Activated naive CD4-positive, alpha-beta T cell treated with Interleukin-2 at 50 U/mL for 16 hours (primary cell): ENCODE data around the gene CD160.
"Not testable (repeated sequence)": the region's sequence is repeated elsewhere in the genome, so short reads cannot be mapped to it uniquely, and the experiment has no call there.

ENCODE experiments used
- DNase-seq: peaks from one replicate; pipeline ENCODE4 v3.0.0-alpha.2; 2020

CD160 gene, protein sequence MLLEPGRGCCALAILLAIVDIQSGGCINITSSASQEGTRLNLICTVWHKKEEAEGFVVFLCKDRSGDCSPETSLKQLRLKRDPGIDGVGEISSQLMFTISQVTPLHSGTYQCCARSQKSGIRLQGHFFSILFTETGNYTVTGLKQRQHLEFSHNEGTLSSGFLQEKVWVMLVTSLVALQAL

DNA sequence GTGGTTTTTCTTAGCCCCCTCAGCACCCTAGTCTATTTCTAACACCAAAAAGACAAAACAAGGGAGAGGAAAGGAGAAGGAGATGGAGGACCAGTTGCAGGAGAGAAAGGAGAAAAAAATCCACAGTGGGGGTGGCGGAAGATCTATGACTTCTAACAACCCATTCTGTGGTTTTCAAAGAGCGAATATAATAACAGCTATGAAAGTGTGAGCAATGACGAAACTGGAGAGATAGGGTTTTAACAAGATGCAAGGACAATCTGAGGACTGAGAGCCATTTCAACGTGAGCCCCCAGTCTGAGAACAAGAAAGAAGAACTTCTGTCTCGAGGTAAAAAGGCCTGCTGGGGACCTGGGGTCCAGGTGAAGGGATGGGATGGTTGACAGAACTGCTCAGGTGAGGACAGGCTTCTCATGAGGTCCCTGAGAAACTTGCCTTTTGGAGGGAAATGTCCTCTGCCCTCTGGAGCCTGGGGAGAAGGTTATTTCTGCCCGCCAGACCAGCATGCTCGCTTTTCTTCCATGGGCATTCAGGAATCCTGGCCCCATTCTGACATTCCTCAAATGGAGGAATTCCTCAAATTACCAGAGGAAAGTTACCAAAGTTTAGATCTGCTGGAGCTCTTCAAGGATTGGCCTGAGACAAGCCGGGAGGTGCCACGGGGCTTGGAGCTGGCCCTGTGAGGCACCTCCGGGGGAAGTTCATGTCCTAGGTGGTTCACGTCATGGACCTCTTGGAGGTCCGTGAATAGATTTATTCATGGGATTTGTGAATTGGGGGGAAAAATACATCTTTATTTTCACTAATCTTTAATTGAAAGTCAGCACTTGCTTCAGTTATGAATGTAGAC lies at the start of gene CD160:
CD160 (plus strand) TSS at position 270 of the 850 bp plus-strand sequence. CDS start 8,829 bp downstream, outside the sequence.
- DNase-seq = no peak

DNA sequence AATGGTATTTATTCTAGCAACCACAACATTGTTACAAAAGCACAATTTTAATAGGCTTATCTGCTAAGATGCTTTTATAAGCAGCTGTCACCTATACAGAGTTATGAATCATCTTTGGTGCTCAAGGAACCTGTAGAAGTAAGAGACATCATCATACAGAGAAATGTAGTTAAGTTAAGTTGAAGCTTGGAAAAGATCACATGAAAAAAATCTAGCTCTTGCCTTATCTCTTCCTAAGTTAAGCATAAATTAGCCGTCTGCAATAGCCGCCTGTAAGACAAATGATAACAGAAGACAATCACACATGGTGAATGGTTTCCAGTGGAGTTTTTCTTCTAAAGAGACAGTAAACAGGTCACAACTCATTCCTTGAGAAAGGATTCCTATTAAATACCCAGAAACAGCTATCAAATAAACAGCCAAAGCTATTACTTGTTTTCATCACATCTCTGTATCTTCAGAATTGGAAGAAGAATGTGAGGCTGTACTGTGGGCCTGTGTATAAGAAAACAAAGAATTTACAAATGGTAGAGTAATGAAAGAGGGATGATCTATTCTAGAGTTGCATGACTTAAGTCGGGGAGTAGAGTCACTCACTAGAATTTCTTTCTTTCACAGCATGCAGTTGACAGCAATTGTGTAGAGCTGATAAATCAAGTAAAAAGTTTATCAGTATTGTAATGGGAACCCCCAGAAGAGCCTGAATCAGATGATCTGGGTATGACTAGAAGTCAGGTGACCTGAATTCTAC lies 48.1 kb upstream of the CD160 start:
- not testable (repeated sequence) for DNase-seq

DNA sequence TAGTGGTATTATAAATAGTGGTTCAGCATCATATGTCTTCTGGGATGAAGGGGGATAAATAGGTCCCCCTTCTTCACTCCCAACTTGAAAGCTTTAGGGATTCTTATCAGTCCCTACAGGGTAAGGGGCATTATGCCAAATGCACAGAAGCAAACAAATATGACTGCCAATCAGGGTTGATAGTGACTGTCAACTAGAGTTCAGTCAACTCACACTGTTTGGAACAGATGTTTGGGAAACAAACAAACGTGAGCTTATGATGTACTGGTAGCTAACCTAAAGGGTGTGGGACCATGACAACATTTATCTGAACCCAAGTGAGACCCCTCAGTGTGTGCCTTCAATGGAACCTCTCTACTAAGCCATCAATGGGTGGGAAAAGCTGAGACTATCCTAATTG lies 46.1 kb upstream of the CD160 start:
- not testable (repeated sequence) for DNase-seq

DNA sequence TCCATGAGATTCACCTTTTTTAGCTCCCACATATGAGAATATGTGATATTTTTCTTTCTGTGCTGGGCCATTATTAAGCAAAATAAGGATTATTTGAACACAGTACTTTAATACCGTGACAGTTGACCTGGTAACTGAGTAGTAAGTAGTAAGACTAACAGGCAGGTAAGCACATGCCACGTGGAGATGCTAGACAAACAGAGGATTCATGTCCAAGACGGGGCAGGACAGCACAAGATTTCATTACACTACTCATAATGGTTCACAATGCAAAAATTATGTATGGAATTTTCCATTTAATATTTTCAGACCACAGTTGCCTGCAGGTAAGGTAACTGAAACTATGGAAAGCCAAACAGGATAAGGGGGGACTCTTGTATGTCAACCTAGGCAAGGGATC lies 34.4 kb upstream of the CD160 start:
- not testable (repeated sequence) for DNase-seq

DNA sequence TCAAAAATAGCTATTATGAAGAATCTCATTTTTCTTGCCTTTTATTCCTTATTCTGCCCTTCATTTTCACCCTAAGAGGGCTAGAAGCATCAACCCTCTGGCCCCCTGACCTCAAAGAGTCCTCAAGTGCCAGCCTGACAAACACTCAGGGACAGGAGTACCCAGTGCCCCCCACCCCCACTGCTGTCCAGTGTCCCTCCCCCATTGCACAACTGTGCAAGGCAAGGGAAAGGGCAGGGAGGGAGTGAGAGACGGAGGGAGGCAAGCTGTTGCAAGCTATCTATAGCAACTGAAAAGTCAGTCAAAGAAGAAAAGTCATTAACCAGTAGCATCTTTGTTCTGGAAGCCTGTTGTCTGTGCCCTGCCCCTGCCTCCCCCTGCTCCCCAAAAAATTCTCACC lies 33.2 kb upstream of the CD160 start:
- not testable (repeated sequence) for DNase-seq

DNA sequence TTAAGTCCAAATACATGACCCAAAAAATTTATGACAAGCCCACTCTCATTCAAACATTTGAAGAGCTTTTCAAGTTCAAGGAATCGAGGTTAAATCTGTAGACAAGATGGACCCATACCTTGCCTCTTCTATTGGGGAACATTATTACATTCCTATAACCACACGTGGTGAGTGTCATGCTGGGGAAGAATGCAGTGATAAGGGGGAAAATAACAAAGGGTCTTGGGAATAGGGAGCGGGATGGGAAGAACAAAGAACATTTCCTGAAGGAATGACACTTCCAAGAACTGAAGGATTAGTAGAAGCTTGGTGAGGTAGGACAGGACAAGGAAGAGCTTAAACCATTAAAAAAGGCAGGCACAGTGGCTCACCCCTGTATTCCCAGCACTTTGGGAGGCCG lies 31.0 kb upstream of the CD160 start:
- no peak for DNase-seq

DNA sequence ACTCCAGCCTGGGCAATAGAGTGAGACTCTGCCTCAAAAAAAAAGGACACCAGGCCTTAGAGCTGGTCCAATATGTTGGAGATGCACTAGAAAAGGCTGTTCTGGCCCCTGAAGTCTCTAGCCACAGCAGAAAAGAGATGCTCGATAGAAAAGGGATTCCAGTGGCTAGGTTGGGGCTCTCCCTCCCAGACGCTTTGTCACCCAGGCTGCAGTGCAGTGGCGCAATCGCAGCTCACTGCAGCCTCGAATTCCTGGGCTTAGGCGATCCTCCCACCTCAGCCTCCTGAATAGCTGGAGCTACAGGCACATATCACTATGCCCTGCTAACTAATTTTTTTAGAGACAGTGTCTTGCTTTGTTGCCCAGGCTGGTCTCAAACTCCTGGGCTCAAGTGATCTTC lies 30.4 kb upstream of the CD160 start:
- no peak for DNase-seq

DNA sequence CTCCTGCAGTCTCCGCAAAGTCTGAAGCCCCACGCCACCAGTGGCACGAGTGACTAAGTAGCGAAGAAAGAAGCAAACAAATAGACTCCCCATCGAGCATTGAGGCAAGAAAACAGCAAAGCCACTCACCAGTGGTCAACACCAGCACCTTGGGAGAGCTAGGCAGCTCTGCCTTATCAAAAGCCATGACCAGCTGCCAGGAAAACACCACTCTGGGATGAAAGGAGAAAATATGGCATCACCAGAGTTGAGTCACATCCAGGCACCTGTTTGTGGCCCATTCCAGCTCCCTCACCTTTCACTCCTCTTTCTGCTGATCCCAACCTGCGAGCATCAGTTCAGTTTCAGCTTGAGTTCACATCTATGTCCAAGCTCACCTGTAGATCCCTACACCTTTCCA lies 29.4 kb upstream of the CD160 start:
- DNase-seq = no peak

DNA sequence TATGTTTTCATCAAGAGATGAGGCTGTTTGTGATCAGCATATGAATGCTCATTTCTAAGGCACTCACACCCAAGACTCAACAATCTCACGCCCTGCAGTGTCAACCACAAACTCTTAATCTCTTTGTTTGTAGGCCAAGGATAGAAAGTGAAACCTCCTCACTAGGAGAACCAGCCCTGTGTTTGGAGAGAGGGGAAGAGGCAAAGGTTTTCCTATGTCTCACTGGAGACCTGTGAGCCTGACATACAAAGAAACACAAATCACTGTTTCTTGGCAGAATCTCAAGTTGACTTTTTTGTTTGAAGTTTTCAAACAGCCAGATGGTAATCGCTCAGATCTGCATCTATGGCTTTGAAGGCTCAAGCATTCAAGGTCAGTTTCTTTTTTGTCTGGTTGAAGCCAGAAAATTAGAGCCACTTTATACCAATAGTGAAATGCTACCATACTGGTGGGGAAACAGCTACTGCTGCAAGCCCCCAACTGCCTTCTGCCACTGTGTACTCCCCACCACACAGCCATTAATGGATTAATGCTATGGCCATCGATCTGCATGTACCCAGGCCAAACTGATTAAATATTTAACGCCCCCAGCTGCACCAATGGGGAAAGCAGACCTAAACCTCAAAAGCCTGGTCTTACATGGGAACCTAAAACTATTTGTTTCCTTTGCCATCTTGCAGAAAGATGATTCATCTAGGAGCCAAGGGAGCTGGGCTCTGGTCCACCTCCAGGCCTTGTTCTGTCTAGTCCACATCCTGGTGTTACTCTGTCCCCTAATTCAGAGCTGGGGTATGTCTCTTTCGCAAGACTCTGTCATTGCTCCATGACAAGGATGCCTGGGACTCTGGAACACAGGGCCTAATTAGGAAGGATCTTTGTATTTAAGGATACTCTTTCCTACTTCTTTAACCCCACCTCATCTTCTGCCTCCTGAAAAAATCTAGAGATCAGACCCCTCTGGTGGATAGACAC lies 28.4 kb upstream of the CD160 start:
- DNase-seq = peak; percentile 16

DNA sequence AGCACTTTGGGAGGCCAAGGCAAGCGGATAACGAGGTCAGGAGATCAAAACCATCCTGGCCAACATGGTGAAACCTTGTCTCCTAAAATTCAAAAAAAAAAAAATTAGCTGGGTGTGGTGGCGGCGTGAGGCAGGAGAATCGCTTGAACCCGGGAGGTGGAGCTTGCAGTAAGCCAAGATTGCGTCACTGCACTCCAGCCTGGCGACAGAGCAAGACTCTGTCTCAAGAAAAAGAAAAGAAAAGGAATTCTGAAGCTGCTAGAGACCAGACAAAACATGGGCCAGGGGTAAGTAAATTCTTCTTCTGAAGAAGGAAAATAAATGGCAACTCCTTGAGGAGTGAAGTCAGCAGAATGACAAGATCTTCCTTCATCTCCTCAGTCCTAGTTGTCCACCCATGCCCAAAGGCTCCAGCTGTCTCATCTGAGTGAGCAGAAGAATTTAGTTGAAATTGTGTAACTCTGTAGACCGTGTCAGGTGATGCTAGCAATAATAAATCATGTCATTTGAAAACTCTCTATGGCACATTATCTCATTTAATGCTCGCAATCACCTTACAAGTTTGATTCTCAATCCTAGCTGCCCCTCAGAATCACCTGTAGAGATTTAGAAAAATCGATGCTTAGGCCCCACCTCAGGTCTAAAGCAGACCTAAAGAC lies 26.4 kb upstream of the CD160 start:
- DNase-seq = no peak

DNA sequence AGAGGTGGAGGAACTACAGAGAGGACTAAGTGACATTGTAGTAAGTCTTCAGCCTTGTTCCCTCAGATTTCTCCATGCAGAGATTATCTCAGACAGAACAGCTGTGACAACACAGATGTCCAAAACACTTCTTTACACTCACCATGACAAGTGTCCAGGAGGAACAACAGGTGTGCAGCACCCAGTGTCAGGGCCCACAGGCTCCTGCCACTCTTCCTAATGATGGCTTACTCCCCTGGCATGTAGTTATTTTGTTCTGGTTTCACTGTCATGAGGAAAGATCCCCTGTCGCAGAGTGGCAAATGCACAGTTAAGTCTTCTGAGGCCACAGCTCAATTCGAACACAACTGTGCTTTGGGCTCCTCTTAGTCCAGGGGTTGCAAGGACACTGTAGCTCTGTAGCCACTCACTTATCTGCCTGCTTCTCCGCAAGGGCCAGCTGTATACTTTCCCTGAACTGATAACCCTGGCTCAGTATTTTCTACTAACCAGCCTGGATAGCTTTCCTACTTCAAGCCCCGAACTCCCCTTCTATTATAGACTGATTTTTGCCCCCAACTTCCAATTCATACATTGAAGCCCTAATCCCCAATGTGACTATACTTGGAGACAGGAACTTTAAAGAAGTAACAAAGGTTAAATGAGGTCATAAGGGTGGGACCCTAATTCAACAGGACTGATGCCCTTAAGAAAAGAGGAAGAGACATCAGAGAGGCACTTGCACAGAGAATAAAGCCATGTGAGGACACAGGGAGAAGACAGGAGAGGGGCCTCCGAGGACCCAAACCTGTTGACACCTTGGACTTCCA lies 23.3 kb upstream of the CD160 start:
- DNase-seq = no peak

DNA sequence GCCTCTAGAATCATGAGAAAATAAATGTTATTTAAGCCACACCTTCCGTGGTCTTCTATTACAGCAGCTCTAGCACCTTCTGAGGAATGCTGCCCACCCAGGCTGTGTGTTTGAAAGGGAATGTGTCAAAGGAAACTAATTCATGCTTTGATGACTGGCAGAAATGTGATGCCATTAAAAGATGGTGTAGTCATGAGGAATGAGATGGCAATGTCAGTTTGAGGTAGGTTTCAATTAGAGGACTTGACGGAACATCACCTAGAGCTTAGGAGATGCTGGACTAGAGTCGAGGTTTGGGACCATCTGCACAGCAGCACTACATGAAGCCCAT lies 22.7 kb upstream of the CD160 start:
- DNase-seq = no peak

DNA sequence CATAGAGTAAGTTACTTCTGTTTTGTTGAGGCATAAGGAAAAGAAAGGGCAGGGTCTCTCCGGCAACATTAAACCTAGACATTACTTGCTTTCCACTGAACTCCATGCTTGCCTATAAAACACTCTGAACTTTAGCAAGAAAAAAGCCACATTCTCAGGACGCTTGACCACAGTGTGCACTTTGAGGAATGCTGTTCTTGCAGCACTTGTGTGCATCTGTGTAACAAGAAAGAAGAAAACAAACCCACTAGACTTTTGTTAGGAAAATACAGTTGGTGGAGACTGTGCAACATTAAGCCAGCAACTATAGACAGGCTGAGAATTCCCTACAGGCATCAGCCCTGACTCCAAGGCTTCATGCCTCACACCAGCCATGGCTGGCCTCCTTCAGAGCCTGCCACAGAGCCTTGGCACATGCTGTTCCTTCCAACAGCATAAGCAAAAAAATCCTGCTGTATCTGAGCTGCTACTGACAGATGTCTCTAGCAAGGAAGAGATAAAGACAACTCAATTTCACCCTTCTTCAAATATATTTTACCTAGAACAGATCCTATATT lies 17.9 kb upstream of the CD160 start:
- no peak for DNase-seq

DNA sequence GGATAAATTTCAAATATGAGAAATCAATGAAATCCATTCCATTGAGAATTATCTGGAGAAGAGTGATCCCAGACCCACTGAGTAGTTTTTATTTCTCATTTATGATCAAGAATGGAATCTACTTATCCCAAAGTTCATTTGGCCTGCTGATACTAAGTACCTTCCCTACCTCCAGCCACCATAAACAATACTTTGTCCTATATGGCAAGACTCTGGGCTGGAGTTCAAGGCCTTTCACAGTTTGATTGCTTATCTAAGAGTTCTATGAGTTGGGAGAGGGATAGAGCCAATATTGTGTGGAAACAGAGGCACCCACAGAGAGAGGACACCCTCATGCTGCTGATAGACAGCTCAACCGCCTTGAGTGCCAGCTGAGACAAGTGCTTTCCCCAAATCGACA lies 17.2 kb upstream of the CD160 start:
- DNase-seq = no peak

DNA sequence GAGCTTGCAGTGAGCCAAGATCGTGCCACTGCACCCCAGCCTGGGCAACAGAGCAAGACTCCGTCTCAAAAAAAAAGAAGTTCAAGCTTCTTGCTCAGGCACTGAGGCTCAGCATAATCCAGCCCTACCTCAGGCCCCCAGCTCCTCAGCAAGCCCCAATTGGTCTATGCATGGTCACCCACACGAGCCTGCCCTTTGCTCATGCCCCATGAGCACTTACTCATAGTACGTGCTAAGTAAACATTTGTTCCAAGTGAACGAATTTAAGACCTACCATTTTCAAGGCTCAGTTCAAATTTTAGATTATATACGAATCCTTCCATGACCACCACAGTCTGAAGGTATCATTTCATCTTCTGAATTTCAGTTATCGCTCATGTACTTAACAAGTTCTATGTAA lies 16.5 kb upstream of the CD160 start:
- no peak for DNase-seq

DNA sequence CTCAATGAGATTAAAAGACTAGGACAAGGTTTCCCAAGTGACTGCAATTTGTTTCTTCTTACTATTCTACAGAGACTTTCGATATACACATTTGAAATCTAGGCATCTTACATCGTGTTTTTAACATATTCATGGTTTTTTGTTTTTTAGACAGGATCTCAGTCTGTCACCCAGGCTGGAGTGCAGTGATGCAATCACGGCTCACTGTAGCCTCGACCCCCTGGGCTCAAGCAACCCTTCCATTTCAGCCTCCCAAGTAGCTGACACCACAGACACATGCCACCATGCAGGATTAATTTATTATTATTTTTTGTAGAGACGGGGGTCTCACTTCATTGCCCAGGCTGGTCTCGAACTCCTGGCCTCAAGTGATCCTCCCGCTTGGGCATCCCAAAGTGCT lies 13.7 kb upstream of the CD160 start:
- DNase-seq = no peak

DNA sequence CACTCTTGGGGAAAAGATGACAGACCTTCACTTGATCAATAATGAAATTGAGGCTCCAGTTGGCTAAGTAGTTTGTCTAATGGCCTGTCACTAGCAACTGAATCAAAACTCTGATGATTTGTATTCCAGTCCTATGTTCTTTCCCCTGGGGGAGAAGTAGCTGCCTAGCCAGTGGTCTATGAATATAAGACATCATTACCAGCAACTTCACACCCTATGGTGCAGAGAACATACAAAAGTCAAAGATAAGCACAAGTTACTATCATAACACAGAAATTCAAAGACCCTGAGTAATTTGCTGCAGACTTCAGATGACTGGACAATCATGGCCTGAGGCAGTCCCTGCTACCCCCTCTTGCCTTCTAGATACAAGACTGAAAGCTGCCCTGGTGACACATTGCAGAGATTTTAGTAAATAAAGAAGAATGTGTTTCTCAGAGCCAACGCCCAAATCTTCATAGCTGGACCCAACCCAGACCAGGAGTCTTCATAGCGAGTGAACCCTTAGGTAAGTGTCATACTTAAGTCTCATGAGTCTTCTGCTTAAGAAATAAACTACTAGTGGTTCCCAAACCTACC lies 13.1 kb upstream of the CD160 start:
- DNase-seq = no peak

DNA sequence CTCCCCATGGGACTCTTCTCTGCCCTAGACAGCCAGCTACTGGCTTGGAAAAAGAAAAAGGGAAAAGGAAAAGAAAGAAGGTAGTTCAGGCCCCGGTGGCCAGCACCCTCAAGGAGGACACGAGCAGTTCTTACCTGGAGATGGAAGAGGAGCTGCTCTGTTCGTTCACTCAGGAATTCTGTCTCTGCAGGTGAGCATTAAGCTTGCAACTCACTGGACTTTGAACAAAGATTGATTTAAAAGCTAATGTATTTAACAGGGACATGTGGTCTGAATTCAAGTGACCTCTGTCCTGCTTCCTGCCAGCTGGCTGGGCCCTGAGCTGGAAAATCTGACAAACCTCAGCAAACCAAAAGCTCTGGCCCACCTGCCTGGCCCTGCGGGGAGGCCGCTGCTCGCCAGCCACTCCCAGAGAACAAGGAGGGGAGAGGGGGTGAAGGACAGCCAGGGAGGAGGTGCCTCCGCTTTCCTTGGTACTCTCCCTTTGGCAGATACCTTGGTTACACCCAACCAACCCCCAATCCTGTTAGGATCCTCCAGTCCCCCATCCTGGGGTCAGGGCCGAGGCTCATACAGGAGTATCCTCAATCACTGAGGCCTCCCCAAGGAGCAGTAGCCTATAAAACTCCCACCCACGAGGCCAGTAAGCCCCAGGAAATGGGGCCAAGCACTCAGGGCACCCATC lies 12.0 kb upstream of the CD160 start, which contains the start of gene PDZK1:
PDZK1 (minus strand) TSS at position 186 of the 685 bp plus-strand sequence. CDS start 19,347 bp downstream, outside the sequence.
- DNase-seq = no peak

DNA sequence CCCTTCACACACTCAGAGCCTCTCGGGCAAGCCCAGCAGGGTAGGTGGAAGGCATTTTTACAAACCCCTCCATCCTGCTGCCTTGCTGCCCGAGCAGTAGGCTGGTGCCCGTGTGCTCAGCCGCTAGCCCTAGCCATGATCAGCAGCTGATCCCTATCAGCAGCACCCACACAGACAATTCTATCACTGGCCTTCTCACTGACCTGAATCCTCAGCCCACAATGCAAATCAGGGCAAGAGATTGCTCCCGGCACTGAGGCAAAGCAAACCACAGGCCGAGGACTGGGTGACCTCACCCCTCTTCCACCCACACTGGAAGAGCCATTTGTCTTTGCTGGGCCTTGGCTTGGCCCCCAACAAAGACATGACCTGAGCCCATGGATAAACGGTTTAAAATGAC lies 11.2 kb upstream of the CD160 start:
- DNase-seq = no peak
